GM19099 (cell line): ENCODE results near the gene CCDC91.

Source experiments
- POLR2A ChIP-seq: IDR thresholded peaks from 3 replicates; pipeline ENCODE4 v1.6.1; 2011; ENCODE audit warnings: low read depth; ENCODE audit not compliant: insufficient read length; ENCODE audit errors: extremely low read depth

CCDC91 gene

GRCh38 chr12:28190321-28191050 lies at the start of gene CCDC91:
Gene CCDC91 (plus strand): TSS chr12:28190456. CDS start chr12:28257216, 66,760 bp downstream.
- peak; percentile 81 for TF ChIP-seq POLR2A

GRCh38 chr12:28144059-28144458 lies 46.2 kb upstream of the CCDC91 start:
- TF ChIP-seq POLR2A: no peak

- TF ChIP-seq POLR2A: no peak
Measured at GRCh38 chr12:28144532-28144931, 45.7 kb upstream of the CCDC91 start.

GRCh38 chr12:28145216-28145615 lies 45.0 kb upstream of the CCDC91 start:
- no peak for TF ChIP-seq POLR2A

GRCh38 chr12:28149279-28149678 lies 41.0 kb upstream of the CCDC91 start:
- no peak for TF ChIP-seq POLR2A

GRCh38 chr12:28156362-28156761 lies 33.9 kb upstream of the CCDC91 start:
- TF ChIP-seq POLR2A: no peak

- no peak for TF ChIP-seq POLR2A
Measured at GRCh38 chr12:28156804-28157203, 33.5 kb upstream of the CCDC91 start.

GRCh38 chr12:28158353-28158752 lies 31.9 kb upstream of the CCDC91 start:
- no peak for TF ChIP-seq POLR2A

GRCh38 chr12:28159688-28160087 lies 30.6 kb upstream of the CCDC91 start:
- TF ChIP-seq POLR2A: no peak

- no peak for TF ChIP-seq POLR2A
Measured at GRCh38 chr12:28161697-28162096, 28.6 kb upstream of the CCDC91 start.

GRCh38 chr12:28162697-28163096 lies 27.6 kb upstream of the CCDC91 start:
- no peak for TF ChIP-seq POLR2A

- TF ChIP-seq POLR2A: no peak
Measured at GRCh38 chr12:28164644-28165275, 25.5 kb upstream of the CCDC91 start.

- no peak for TF ChIP-seq POLR2A
Measured at GRCh38 chr12:28167981-28168485, 22.2 kb upstream of the CCDC91 start.

GRCh38 chr12:28171356-28172060 lies 18.7 kb upstream of the CCDC91 start:
- TF ChIP-seq POLR2A: no peak

- no peak for TF ChIP-seq POLR2A
Measured at GRCh38 chr12:28172434-28173030, 17.7 kb upstream of the CCDC91 start.

- no peak for TF ChIP-seq POLR2A
Measured at GRCh38 chr12:28173440-28173839, 16.8 kb upstream of the CCDC91 start.

GRCh38 chr12:28175098-28175589 lies 15.1 kb upstream of the CCDC91 start:
- no peak for TF ChIP-seq POLR2A
